ENCODE results near the gene GSK3B.

Gene GSK3B

DNA sequence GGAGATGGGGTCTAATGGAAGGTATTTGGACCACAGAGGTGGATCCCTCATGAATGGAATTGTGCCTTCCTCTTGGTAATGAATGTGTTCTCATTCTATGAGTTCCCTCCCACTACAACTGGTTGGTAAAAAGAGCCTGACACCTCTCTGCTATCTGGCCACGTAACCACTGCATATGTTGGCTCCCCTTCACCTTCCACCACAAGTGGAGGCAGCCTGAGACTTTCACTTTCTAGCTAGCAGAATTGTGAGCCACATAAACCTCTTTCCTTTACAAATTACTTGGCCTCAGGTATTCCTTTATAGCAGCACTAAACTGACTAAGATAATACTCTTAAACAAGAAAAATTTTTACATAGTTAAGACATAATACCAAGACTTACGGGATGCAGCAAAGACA is 157.0 kb downstream of the GSK3B start:
- no peak for DNase-seq (ENCODE audit: low read depth, low spot score)

DNA sequence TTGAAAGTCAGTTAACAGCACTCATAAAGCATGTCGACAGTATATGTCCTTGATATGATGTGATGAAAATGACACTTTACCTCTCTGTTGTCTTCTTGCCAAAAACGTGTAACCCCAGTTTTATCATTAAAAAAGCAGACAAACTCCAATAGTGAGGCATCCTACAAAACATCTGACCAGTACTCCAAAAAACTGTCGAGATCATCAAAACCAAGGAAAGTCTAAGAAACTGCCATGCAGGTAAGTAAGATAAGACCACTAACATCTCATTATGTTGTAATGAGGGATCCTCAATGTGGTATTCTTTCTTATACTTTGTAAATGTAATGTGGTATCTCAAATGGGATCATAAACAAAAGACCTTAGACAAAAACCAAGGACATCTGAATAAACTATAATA is 160.0 kb downstream of the GSK3B start:
- DNase-seq (ENCODE audit: low read depth, low spot score): no peak

DNA sequence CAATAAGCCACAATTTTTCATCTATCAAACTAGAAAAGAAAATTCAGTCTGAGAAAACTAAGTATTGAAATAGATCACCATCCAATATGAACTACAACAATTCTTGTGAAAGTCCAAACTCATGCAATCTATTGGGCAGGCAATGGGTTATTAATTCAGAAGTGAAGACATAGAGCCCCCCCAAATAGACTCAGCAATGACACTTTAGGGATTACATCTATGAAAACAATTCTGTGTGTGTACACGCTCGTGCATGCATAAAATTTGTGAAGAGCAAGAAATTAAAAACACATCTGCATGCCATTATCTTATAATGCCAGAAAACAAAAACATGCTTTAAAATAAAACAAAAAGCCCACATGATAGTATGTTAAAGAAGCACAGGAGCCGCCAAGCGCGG is 161.0 kb downstream of the GSK3B start:
- DNase-seq (ENCODE audit: low read depth, low spot score): no peak

DNA sequence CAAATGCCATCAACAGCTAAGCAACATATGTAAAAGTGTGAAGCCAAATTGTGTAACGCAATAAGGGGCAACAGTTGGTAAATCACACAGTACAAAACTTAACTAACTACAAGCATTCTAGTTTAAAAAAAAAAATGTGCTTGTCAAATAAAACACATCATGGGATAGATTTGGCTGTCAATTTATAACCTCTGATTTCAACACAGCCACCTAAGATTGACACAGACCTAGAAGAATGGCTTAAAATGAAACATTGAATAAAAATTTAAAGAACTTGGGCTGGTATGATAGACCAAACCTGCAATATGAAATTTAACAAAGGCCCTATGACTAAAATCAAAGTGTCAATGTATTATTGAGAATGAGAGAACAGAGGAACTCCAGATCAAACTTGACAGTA is 164.0 kb downstream of the GSK3B start:
- DNase-seq (ENCODE audit: low read depth, low spot score): no peak

DNA sequence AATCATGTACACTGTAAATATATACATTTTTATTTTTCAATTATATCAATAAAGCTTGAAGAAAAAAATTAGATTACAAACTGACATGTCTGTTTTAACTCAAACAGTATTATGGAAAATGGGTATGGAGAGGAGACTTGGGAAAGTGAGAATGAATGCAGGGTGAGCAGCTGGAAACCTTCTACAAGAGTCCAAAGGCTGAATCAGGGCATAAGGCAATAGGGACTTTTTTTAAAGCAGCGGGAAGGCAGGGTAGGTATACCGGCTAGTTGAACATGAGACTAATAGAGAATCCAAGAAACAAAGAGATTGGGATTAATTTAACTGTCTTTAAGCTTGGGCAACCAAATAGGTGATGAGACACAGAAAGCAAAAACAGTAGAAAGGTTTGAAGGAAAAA is 167.1 kb downstream of the GSK3B start:
- no peak for DNase-seq (ENCODE audit: low read depth, low spot score)

DNA sequence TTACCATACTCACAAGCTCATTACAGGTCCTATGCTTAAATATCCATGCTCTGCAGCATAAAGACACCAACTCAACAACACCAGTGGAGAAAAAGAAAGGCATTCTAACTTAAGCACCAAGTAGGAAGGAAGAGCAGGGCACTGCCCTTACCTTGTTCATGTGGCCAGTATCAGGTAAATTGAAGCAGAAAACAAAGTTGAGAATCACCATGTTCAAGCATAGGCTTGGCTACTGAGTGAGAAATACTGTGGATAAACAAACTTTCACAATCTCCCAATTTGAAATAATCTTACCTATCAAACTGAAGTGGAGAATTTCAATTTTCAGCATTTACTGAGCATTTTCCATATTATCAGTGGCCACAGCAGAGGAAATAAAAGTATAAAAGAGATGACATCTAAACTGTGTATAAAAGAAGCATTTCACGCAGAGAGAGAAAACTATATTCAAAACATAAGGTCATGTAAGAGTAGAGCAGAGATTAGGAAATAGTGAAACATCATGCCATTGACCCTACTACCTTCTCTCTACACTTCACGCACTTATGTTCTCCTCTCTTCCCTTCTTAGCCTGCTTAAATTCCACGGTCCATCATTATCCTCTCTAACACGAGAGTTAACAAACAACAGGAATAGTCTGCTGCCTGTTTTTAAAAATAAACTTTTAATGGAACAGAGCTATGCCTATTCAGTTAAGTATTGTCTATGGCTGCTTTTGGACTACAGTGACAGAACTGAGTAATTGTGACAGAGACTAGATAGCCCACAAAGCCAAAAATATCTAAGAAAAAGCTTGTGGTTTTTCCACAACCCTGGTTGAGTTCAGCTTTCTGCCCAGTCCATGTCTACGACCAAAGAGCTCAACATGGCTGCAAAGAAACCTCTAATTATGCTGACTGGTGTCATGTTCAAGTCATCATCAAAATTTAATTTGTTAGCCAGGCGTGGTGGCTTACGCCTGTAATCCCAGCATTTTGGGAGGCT is 169.8 kb downstream of the GSK3B start:
- DNase-seq (ENCODE audit: low read depth, low spot score): no peak

DNA sequence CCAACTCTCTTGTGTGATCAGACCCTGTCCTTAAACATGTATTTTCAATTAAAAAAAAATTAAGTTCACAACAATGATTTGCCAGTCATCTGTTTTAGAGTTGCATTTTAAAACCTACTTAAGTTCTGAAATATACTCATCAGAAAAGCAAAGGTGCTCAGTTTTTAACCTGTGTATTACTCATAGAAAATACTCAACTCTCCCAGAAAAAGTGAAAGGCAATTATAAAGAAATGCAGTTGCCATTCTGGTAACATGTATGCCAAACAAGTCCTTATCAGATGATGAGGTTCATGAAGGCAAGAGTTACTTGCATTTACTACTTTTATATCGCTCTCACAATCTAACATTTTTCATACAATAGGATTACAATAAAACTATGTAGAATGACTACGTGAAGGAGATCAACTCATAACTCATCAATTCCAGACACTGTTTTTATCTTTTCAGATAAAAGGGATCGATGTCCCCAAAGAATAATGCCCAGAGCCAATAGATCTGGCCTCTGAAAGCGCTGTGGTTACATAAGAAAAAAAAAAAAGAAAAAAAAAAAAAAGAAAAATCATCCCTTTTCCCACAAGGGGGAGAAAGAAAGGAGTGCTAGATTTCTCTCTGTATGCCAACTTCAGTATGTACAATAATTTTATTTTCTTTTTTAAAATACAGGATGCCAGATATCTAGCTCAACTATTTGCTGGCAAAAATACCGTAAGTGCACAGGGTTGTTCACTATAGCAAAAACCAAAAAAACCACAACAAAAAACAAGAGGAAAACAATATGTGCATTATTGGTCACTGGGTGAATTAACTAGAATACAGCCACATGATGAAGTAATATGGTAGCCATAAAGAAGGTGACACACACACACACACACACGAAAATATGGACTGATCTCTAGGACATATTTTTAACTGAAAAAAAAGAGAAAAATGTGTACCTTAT is 175.0 kb downstream of the GSK3B start:
- no peak for DNase-seq (ENCODE audit: low read depth, low spot score)

DNA sequence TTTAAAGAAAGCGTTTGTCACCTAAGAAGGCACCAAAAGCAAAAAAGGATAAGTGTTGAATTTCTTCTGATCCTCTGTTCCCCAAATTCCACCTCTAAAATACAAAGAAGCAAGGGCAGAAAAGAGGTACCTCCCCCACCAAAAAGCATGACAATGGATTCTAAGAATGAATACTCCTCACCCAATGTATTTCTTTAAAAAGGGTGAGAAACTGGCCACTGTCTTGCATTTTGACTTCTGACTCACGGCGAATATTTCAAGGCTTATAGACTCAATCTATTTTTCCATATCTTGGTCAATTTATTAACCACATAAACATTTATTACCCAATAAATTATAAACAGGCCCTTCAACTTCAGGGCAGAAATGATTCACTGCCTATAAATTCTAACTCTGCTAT is 181.2 kb downstream of the GSK3B start:
- DNase-seq (ENCODE audit: low read depth, low spot score): no peak

DNA sequence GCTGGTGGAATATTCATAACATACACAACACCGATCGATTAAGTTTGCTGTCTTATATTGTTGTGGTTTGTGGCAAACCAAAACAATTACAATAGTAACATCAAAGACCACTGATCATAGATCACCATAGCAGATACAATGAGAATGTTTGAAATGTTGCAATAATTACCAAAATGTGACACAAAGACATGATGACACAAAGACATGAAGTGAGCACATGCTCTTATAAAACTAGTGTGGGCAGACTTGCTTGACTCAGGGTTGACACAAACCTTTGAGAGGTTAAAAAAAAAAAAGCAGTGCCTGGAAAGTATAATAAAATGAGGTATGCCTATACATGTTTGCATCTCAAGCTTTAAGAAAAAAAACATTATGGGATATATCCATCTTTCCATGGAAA is 182.0 kb downstream of the GSK3B start:
- no peak for DNase-seq (ENCODE audit: low read depth, low spot score)

DNA sequence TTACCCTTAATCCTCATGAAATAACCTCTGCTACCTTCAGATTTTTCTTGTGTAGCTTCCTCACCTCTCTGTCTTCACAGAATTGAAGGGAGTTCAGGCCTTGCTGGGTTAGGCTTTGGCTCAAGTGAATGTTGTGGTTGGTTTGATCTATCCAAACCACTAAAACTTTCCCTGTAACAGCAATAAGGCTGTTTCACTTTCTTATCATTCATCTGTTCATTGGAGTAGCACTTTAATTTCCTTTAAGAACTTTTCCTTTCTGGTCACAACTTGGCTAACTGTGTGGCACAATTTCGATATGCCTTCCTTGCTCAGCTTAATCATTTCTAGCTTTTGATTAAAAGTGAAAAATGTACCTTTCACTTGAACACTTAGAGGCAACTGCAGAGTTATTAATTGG is 182.5 kb downstream of the GSK3B start:
- DNase-seq (ENCODE audit: low read depth, low spot score): no peak

DNA sequence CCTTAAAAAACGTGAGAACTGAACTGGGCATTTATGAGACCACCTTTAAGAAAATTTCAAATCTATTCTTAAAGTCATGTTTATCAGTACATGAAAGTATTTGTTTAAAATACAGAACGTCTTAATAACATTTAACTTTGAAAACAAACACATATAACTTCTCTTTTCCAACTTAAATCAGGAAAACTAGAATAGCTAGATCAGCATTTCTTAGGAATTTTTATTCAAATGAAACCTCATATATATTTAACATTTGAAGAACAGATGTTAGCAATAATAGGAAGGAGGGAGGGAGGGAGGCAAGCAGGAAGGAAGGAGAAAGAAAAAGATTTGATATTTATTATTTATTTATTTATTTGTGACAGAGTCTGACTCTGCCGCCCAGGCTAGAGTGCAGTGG is 192.2 kb downstream of the GSK3B start:
- DNase-seq (ENCODE audit: low read depth, low spot score): no peak

DNA sequence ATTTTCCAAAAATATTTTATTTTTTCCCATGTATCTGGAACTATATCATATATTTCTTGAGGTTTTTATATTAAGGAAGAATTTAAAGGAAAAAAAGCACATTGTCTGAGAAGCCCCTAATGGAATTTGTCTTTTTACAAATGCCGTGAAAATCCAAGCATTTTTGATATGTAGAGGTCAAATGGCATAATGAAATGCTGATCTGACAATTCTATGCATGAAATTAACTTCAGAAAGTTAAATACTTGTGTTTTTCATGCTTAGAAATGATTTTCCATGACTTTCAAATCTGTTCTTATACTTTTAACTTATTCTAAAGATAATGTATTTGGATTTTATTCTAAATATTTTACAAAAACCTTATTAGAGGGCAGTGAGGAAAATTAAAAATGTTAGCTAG is 193.1 kb downstream of the GSK3B start:
- DNase-seq (ENCODE audit: low read depth, low spot score): no peak

DNA sequence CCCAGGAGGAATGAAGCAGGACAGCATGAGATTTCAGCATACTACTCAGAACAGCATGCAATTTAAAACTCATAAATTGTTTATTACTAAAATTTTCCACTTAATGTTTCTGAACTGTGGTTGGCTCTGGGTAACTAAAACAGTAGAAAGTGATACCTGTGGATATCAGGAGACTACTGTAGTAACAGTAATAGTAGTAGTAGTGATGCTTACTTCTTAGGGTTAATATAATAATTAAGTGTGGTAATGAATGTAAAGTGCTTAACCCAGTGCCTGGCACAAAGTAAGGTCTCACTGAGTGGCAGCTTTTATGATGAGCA is 195.1 kb downstream of the GSK3B start:
- no peak for DNase-seq (ENCODE audit: low read depth, low spot score)

DNA sequence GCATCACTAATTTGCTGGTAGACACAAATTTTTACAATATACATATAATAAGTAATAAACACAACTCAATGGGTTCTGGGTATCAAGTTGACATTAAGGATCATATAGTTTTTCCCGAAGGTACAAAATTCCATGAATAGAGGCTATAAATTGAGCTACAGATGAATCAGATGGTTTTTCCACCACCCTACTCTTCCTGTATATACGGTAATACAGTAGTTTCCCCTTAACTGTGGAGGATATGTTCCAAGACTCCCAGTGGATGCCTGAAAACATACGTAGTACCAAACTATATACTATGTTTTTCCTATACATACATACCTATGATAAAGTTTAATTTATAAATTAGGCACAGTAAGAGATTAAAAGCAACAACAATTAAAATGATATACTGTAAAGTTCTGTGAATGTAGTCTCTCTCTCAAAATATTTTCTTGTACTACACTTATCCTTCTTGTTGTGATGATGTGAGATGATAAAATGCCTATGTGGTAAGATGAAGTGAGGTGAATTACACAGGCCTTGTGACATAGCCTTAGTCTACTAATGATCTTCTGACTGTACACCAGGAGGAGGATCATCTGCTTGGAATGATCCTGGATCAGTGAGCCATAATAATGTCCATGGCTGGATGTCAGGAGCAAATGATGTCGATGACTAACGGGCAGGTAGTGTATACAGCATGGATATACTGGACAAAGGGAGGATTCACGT is 195.6 kb downstream of the GSK3B start:
- DNase-seq (ENCODE audit: low read depth, low spot score): no peak

DNA sequence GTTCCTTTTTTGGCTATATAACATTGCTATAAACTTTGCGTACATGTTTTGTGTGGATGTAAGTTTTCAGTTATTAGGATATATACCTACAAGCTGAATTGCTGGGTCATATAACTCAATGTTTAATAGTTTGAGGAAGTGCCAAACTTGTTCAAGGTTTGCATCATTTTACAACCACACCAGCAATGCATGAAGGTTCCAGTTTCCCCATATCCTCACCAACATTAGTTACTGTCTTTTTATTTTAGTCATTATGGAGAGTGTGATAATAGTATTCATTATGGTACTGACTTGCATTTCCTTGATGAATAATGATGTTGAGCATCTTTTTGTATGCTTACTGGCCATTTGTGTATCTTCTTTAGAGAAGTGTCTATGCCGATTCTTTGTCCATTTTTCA is 200.1 kb downstream of the GSK3B start:
- no peak for DNase-seq (ENCODE audit: low read depth, low spot score)

DNA sequence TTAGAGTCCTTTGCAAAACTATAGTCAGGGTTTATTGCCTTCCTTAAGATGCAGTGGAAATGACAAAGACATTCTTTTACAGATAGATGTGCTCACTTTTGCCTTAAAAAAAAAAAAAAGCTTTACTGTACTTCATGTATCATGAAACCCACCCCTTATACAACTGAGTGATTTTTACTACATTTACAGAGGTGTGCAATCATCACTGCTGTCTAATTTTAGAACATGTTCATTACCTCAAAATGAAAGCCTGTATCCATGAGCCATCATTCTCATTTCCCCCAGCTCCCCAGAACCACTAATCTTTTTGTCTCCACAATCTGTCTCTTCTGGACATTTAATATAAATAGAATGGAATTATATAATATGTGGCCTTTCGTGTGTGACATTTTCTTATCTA is 200.5 kb downstream of the GSK3B start:
- no peak for DNase-seq (ENCODE audit: low read depth, low spot score)

DNA sequence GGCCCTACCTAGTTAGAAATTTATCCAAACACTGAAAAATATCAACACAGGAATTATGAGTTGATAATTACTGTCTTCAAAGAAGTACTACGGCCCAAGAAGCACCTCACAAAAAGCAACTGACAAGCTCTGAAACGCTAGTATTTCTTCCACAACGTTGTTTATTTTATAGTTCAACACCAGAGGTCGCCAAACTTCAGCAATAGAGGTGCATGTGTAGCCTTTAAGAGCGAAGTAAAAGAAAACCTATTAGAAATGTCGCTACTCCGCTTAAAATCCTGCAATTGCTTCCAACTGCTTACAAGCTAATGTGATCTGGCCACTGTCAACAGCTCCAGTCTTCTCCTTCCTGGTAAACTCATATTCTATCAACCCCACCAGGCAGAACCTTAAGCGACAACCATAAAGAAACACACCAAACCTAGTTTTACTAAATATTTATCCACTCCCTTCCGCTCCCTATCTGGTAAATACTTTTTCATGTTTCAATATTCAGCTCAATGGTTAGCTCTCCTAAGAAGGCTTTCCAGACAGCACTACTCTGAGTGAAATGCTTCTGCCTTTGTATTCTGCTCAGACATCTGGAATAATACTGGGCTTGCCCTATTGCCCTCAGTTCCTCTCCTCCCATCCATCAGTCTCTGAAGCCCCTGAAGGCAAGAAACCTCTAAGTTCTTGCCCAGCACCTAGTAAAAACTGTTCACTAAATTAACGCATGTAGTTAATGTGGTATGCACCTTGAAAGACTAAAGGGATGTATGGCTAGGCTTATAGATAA is 202.1 kb downstream of the GSK3B start:
- peak; percentile 62 for DNase-seq (ENCODE audit: low read depth, low spot score)

DNA sequence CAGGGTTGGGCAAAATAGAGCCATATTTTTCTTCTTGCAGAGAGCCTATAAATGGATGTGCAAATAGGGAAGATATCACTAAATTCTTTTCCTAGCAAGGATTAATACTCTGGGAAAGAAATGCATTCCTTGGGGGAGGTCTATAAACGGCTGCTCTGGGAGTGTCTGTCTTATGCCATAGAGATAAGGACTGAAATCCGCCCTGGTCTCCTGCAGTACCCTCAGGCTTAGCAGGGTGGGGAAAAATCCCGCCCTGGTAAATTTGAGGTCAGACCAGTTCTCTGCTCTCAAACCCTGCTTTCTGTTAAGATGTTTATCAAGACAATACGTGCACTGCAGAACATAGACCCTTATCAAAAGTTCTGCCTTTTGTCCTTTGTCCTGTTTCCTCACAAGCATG is 205.6 kb downstream of the GSK3B start:
- DNase-seq (ENCODE audit: low read depth, low spot score): peak; percentile 11

DNA sequence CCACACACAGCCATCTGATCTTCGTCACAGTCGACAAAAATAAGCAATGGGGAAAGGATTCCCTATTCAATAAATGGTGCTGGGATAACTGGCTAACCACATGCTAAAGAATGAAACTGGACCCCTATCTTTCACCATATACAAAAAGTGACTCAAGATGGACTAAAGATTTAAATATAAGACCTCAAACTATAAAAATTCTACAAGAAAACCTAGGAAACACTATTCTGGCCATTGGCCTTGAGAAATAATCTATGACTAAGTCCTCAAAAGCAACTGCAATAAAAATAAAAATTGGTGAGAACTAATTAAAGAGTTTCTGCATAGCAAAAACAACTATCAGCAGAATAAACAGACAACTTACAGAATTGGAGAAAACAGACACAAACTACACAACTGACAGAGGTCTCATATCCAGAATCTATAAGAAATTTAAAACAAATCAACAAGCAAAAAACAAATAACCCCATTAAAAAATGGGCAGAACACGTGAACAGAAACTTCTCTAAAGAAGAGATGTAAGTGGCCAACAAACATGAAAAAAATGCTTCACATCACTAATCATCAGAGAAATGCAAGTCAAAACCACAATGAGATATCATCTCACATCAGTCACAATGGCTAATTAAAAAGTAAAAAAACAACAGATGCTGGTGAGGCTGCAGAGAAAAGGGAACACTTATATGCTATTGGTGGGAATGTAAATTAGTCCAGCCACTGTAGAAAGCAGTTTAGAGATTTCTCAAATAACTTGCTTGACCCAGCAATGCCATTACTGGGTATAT is 208.3 kb downstream of the GSK3B start:
- DNase-seq (ENCODE audit: low read depth, low spot score): no peak

DNA sequence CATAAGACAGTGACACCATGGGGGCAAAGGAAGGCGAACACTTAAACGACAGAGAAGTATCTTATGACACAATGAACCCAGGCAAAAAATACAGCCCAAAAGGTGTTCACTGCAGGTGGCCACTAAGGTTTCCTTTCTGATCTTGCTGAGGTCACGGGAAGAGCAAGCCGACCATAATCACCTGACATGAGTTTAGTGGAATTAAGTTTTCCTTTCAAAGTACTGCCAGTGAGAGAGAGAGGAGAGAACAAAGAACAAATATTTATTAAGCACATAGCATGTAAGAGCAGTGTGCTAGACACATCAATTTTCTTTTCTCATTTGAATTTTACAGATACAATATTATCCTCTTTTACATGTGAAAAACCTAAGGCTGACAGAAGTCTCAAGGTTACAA is 210.1 kb downstream of the GSK3B start:
- no peak for DNase-seq (ENCODE audit: low read depth, low spot score)
